Right ventricle myocardium superior (tissue), 1 donor: ENCODE results near the gene SETD2. TPM values are rescaled to one million over a fixed set of nuclear protein-coding genes. Genes with fewer than 3 reads are reported as not detected.

Source experiments
- ATAC-seq: fragments of 200-7000 bp; cut with Tn5 transposase; one replicate; pipeline ENCODE4 v1.9.1; 2020; ENCODE audit warnings: mild to moderate bottlenecking; ENCODE audit not compliant: poor library complexity
- DNase-seq: peaks from one replicate; pipeline ENCODE4 v3.0.0-alpha.2; 2020
- intact Hi-C: fragments of 100-400 bp; cut with DNase I; formaldehyde crosslinking; loops from one replicate; pipeline ENCODE4 v1.11.2; 2022
- total RNA-seq: library from RNA; stranded (reverse); fragmentation: NEBNext Ultra II Directional; extraction: Animal tissue kit (Norgen Biotek cat#: 25700); gene quantifications from one replicate; pipeline ENCODE4 v1.2.1, GENCODE V29; 2021
- donor health status: DM: no; HTN: yes; CAD: no; lungs with severe emphysema.

The SETD2 gene
- total RNA-seq, 1 donor from 2014 or later: 23.8 TPM

GRCh38 chr3:47004369-47005211, 159.3 kb downstream of the SETD2 start:
- intact Hi-C loops: loop anchor here (10.0 kb wide), 1 partner anchor 300 kb away; the partner anchor contains the start of gene TMIE
- ATAC-seq: no peak
- peak; percentile 32 for DNase-seq

GRCh38 chr3:47003461-47004368, 160.2 kb downstream of the SETD2 start:
- ATAC-seq: no peak
- peak; percentile 27 for DNase-seq
- intact Hi-C loops: loop anchor here (10.0 kb wide), 1 partner anchor 299 kb away; the partner anchor contains the start of gene TMIE

- DNase-seq (peak; percentile 22), ATAC-seq (no peak)
- intact Hi-C loops: loop anchor here (10.0 kb wide), 1 partner anchor 298 kb away; the partner anchor contains the start of gene TMIE
These were observed 160.9 kb downstream of the SETD2 start for GRCh38 chr3:47003056-47003410.

GRCh38 chr3:47002171-47003055, 161.5 kb downstream of the SETD2 start:
- intact Hi-C loops: loop anchor here (10.0 kb wide), 1 partner anchor 298 kb away; the partner anchor contains the start of gene TMIE

GRCh38 chr3:47001731-47002170, 162.2 kb downstream of the SETD2 start:
- DNase-seq: peak; percentile 36
- intact Hi-C loops: loop anchor here (10.0 kb wide), 1 partner anchor 297 kb away; the partner anchor contains the start of gene TMIE
- ATAC-seq: no peak

More at GRCh38 chr3:47002171-47003055, 161.5 kb downstream of the SETD2 start:
- ATAC-seq (no peak), DNase-seq (peak; percentile 37)

GRCh38 chr3:47000922-47001730, 162.8 kb downstream of the SETD2 start:
- intact Hi-C loops: loop anchor here (10.0 kb wide), 1 partner anchor 296 kb away; the partner anchor contains the start of gene TMIE
- DNase-seq (peak; percentile 19), ATAC-seq (no peak)

- ATAC-seq (no peak), DNase-seq (peak; percentile 15)
- intact Hi-C loops: loop anchor here (10.0 kb wide), 1 partner anchor 296 kb away; the partner anchor contains the start of gene TMIE
These were observed 163.6 kb downstream of the SETD2 start for GRCh38 chr3:47000198-47000815.

- intact Hi-C loops: loop anchor here (10.0 kb wide), 1 partner anchor 295 kb away; the partner anchor contains the start of gene TMIE
- DNase-seq (peak; percentile 17), ATAC-seq (no peak)
These were observed 164.3 kb downstream of the SETD2 start for GRCh38 chr3:46999516-47000197.

GRCh38 chr3:46998852-46999515, 164.9 kb downstream of the SETD2 start:
- peak; percentile 36 for DNase-seq
- no peak for ATAC-seq
- intact Hi-C loops: no loop called here

GRCh38 chr3:46998121-46998851, 165.6 kb downstream of the SETD2 start:
- intact Hi-C loops: no loop called here
- DNase-seq (peak; percentile 87), ATAC-seq (peak; percentile 89)

- ATAC-seq: no peak
- intact Hi-C loops: loop anchor here (2.0 kb wide), 1 partner anchor 75 kb away; no protein-coding TSS in a partner anchor
- peak; percentile 34 for DNase-seq
These were observed 166.3 kb downstream of the SETD2 start for GRCh38 chr3:46997453-46998091.

GRCh38 chr3:46996689-46997452, 167.0 kb downstream of the SETD2 start:
- intact Hi-C loops: loop anchor here (2.0 kb wide), 1 partner anchor 74 kb away; no protein-coding TSS in a partner anchor
- no peak for ATAC-seq
- peak; percentile 20 for DNase-seq

GRCh38 chr3:46995901-46996562, 167.9 kb downstream of the SETD2 start:
- intact Hi-C loops: loop anchor here (2.0 kb wide), 1 partner anchor 73 kb away; no protein-coding TSS in a partner anchor
- no peak for ATAC-seq
- DNase-seq: peak; percentile 27
